NCI-H2107 (cell line): ENCODE results near the gene PRDX2.

ENCODE experiments used
- DNase-seq: peaks from one replicate; lab custom pipeline; 2025; lab: John Stamatoyannopoulos, UW

PRDX2 gene

GRCh38 chr19:12752056-12752781 is 49.4 kb downstream of the PRDX2 start:
- DNase-seq: no peak

- DNase-seq: no peak
Measured at GRCh38 chr19:12751635-12752034, 50.0 kb downstream of the PRDX2 start, which contains the start of gene BEST2. BEST2 (plus strand) TSS chr19:12751791; CDS start chr19:12752593, 802 bp downstream.

GRCh38 chr19:12750851-12751250 is 50.7 kb downstream of the PRDX2 start:
- no peak for DNase-seq

GRCh38 chr19:12749938-12750521 is 51.6 kb downstream of the PRDX2 start:
- no peak for DNase-seq

- no peak for DNase-seq
Measured at GRCh38 chr19:12748489-12748888, 53.1 kb downstream of the PRDX2 start.
